ENCODE data around the gene NECTIN2.
A peak's percentile ranks its signal among the peaks of the same experiment; 100 is the strongest.

Gene NECTIN2

DNA sequence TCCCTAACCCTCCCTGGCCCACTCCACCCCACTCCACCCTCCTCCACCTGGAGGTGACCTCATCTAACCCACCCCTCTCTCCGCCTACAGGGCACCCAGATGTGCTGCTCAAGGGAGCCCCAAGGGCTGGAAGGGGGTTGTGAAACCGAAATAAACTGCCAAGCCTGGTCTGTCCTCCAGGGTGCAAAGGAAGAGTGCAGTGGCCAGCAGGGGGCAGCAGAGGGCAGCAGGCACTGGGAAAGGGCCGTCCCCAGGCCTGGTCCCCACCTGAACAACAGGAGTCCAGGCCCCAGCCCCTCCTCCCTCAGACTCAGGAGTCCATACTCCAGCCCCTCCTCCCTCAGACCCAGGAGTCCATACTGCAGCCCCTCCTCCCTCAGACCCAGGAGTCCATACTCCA is 45.6 kb upstream of the NECTIN2 start:
- TF ChIP-seq, protein P1, sequence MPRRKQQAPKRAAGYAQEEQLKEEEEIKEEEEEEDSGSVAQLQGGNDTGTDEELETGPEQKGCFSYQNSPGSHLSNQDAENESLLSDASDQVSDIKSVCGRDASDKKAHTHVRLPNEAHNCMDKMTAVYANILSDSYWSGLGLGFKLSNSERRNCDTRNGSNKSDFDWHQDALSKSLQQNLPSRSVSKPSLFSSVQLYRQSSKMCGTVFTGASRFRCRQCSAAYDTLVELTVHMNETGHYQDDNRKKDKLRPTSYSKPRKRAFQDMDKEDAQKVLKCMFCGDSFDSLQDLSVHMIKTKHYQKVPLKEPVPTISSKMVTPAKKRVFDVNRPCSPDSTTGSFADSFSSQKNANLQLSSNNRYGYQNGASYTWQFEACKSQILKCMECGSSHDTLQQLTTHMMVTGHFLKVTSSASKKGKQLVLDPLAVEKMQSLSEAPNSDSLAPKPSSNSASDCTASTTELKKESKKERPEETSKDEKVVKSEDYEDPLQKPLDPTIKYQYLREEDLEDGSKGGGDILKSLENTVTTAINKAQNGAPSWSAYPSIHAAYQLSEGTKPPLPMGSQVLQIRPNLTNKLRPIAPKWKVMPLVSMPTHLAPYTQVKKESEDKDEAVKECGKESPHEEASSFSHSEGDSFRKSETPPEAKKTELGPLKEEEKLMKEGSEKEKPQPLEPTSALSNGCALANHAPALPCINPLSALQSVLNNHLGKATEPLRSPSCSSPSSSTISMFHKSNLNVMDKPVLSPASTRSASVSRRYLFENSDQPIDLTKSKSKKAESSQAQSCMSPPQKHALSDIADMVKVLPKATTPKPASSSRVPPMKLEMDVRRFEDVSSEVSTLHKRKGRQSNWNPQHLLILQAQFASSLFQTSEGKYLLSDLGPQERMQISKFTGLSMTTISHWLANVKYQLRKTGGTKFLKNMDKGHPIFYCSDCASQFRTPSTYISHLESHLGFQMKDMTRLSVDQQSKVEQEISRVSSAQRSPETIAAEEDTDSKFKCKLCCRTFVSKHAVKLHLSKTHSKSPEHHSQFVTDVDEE (CRISPR knock-in tag; IDR thresholded peaks at IDR 0.05) = no peak
- TF ChIP-seq, protein P2, sequence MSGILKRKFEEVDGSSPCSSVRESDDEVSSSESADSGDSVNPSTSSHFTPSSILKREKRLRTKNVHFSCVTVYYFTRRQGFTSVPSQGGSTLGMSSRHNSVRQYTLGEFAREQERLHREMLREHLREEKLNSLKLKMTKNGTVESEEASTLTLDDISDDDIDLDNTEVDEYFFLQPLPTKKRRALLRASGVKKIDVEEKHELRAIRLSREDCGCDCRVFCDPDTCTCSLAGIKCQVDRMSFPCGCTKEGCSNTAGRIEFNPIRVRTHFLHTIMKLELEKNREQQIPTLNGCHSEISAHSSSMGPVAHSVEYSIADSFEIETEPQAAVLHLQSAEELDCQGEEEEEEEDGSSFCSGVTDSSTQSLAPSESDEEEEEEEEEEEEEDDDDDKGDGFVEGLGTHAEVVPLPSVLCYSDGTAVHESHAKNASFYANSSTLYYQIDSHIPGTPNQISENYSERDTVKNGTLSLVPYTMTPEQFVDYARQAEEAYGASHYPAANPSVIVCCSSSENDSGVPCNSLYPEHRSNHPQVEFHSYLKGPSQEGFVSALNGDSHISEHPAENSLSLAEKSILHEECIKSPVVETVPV (CRISPR knock-in tag; IDR thresholded peaks at IDR 0.05) = no peak
- TF ChIP-seq, protein P3, sequence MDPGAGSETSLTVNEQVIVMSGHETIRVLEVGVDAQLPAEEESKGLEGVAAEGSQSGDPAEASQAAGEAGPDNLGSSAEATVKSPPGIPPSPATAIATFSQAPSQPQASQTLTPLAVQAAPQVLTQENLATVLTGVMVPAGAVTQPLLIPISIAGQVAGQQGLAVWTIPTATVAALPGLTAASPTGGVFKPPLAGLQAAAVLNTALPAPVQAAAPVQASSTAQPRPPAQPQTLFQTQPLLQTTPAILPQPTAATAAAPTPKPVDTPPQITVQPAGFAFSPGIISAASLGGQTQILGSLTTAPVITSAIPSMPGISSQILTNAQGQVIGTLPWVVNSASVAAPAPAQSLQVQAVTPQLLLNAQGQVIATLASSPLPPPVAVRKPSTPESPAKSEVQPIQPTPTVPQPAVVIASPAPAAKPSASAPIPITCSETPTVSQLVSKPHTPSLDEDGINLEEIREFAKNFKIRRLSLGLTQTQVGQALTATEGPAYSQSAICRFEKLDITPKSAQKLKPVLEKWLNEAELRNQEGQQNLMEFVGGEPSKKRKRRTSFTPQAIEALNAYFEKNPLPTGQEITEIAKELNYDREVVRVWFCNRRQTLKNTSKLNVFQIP (CRISPR knock-in tag; IDR thresholded peaks at IDR 0.05; ENCODE audit: borderline replicate concordance, low read depth) = no peak
- TF ChIP-seq ZNF70 (CRISPR knock-in tag; IDR thresholded peaks at IDR 0.05) (no peak), OSR1 (CRISPR knock-in tag; IDR thresholded peaks at IDR 0.05) (no peak), ISL1 (CRISPR knock-in tag; IDR thresholded peaks at IDR 0.05) (no peak), TOX (CRISPR knock-in tag; IDR thresholded peaks at IDR 0.05; ENCODE audit: borderline replicate concordance) (no peak), ZFP3 (CRISPR knock-in tag; IDR thresholded peaks at IDR 0.05) (no peak), SNAI2 (CRISPR knock-in tag; IDR thresholded peaks at IDR 0.05) (no peak), ZFP30 (CRISPR knock-in tag; IDR thresholded peaks at IDR 0.05) (no peak), ZNF565 (CRISPR knock-in tag; conservative IDR thresholded peaks at IDR 0.05; ENCODE audit: low read depth) (no peak), ESRRG (CRISPR knock-in tag; IDR thresholded peaks at IDR 0.05) (no peak), CSDC2 (CRISPR knock-in tag; IDR thresholded peaks at IDR 0.05) (no peak), ZC3H10 (CRISPR knock-in tag; IDR thresholded peaks at IDR 0.05) (no peak), ZNF8 (CRISPR knock-in tag; IDR thresholded peaks at IDR 0.05) (no peak), TCF4 (CRISPR knock-in tag; IDR thresholded peaks at IDR 0.05; ENCODE audit: borderline replicate concordance) (no peak)
- TF ChIP-seq, protein P4, sequence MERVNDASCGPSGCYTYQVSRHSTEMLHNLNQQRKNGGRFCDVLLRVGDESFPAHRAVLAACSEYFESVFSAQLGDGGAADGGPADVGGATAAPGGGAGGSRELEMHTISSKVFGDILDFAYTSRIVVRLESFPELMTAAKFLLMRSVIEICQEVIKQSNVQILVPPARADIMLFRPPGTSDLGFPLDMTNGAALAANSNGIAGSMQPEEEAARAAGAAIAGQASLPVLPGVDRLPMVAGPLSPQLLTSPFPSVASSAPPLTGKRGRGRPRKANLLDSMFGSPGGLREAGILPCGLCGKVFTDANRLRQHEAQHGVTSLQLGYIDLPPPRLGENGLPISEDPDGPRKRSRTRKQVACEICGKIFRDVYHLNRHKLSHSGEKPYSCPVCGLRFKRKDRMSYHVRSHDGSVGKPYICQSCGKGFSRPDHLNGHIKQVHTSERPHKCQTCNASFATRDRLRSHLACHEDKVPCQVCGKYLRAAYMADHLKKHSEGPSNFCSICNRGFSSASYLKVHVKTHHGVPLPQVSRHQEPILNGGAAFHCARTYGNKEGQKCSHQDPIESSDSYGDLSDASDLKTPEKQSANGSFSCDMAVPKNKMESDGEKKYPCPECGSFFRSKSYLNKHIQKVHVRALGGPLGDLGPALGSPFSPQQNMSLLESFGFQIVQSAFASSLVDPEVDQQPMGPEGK (CRISPR knock-in tag; IDR thresholded peaks at IDR 0.05; ENCODE audit: borderline replicate concordance) = no peak
- TF ChIP-seq, protein P5, sequence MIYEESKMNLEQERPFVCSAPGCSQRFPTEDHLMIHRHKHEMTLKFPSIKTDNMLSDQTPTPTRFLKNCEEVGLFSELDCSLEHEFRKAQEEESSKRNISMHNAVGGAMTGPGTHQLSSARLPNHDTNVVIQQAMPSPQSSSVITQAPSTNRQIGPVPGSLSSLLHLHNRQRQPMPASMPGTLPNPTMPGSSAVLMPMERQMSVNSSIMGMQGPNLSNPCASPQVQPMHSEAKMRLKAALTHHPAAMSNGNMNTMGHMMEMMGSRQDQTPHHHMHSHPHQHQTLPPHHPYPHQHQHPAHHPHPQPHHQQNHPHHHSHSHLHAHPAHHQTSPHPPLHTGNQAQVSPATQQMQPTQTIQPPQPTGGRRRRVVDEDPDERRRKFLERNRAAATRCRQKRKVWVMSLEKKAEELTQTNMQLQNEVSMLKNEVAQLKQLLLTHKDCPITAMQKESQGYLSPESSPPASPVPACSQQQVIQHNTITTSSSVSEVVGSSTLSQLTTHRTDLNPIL (CRISPR knock-in tag; IDR thresholded peaks at IDR 0.05; ENCODE audit: low read depth) = no peak
- peak; percentile 98 for ATAC-seq

DNA sequence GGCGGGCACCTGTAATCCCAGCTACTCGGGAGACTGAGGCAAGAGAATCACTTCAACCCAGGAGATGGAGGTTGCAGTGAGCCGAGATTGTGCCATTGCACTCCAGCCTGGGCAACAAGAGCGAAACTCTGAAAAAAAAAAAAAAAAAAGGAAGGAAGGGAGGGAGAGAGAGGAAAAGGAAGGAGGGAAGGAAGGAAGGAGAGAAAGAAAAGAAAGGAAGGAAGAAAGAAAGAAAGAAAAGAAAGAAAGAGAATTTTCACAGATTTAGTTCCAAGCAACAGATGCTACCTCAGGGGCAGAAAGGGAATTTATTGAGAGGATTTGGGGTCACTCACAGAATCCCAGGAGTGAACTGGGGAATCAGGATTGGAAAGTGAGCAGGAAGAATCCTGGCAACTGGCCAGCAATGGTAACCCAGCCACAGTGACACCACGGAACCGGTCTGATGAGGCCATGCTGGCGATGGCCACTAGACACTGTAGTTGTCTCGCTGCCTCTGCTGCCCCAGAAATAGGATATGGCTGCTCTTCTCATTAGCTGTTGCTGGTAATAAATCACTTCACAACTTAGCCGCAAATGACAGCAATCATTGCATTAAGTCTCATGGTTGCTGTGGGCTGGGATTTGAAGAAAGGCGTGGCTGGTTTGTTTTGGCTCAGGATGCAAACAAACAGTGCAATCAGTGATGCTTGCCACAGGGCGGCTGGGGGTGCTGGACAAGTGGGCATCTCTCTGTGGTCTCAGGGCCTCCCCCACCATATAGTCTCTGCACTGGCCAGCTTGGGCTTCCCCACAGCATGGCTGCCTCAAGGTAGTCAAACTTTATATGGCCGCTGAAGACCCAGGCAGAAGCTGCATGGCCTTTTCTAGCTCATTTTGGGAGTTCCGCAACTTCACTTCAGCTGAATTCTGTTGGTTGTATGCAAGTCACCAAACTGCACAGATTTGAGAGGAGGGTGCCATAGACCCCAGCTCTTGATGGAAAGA is 42.4 kb upstream of the NECTIN2 start:
- TF ChIP-seq ZFP3 (CRISPR knock-in tag; IDR thresholded peaks at IDR 0.05) (no peak), TCF4 (CRISPR knock-in tag; IDR thresholded peaks at IDR 0.05; ENCODE audit: borderline replicate concordance) (no peak), BACH2 (CRISPR knock-in tag; IDR thresholded peaks at IDR 0.05; ENCODE audit: borderline replicate concordance) (no peak), ESRRG (CRISPR knock-in tag; IDR thresholded peaks at IDR 0.05) (no peak)
- TF ChIP-seq, protein P3 (CRISPR knock-in tag; IDR thresholded peaks at IDR 0.05; ENCODE audit: borderline replicate concordance, low read depth) = no peak
- TF ChIP-seq, protein P5 (CRISPR knock-in tag; IDR thresholded peaks at IDR 0.05; ENCODE audit: low read depth) = no peak

More for the DNA sequence above, 42.4 kb upstream of the NECTIN2 start:
- no peak for ATAC-seq

Measured in SK-N-SH treated with all-trans-retinoic acid at 6 μM for 48 hours (cell line).